Measurements from ENCODE around the gene SMYD4. TPM values are rescaled to one million over a fixed set of nuclear protein-coding genes. Genes with fewer than 3 reads are reported as not detected.

SMYD4 gene
- total and polyA plus RNA-seq, 10 donors, result 3.8 to 28.1 (median 20.5) TPM

GRCh38 chr17:1783271-1783670, 46.4 kb downstream of the SMYD4 start:
- DNase-seq, result peak; percentile 85
- H3K36me3 ChIP-seq, result peaks cover 0 to 95% (median 27%) of the 10 kb centered on the region in 6 donors
- intact Hi-C loops (cut with DNase I; ENCODE audit: low total_unique reads), result no loop called here
- H3K27me3 ChIP-seq (replicated peaks in 1 of 7), result no peaks in the 10 kb centered on the region
- 41 to 81% (median 61%) methylated on average over 18 to 19 of the region's 19 CpGs for WGBS, 5 donors
- peak overlapping the region; percentile 78 to 96 (median 90) for H3K27ac ChIP-seq
- peak overlapping the region in 3 of 8 donors; percentile 2 to 40 (median 7) for H3K4me3 ChIP-seq
- H3K9me3 ChIP-seq, result no peaks in the 10 kb centered on the region
- TF ChIP-seq CTCF (IDR thresholded peaks at IDR 0.05 in 8 of 11, conservative IDR thresholded peaks at IDR 0.05 in 3 of 11) (no peak), POLR2A (IDR thresholded peaks at IDR 0.05) (no peak), POLR2AphosphoS5 (IDR thresholded peaks at IDR 0.05) (peak in 2 of 3 donors; percentile 54 to 74)
- H3K4me1 ChIP-seq, result peaks cover 18 to 55% (median 39%) of the 10 kb centered on the region in 6 donors

- H3K4me1 ChIP-seq, result peaks cover 18 to 55% (median 39%) of the 10 kb centered on the region in 6 donors
- peak overlapping the region; percentile 78 to 96 (median 90) for H3K27ac ChIP-seq
- peaks cover 0 to 95% (median 29%) of the 10 kb centered on the region in 6 donors for H3K36me3 ChIP-seq
- no peaks in the 10 kb centered on the region for H3K9me3 ChIP-seq
- intact Hi-C loops (cut with DNase I; ENCODE audit: low total_unique reads), result no loop called here
- DNase-seq, result no peak
- TF ChIP-seq POLR2AphosphoS5 (IDR thresholded peaks at IDR 0.05) (no peak), CTCF (IDR thresholded peaks at IDR 0.05 in 8 of 11, conservative IDR thresholded peaks at IDR 0.05 in 3 of 11) (no peak), POLR2A (IDR thresholded peaks at IDR 0.05) (no peak)
- H3K27me3 ChIP-seq (replicated peaks in 1 of 7), result no peaks in the 10 kb centered on the region
- H3K4me3 ChIP-seq, result peak overlapping the region in 1 of 8 donors; percentile 3
- whole genome bisulfite sequencing, 5 donors, result 59 to 76% (median 67%) methylated on average over 6 of the region's 6 CpGs
Observed at GRCh38 chr17:1782171-1782567, 47.5 kb downstream of the SMYD4 start.

- no peaks in the 10 kb centered on the region for H3K9me3 ChIP-seq
- no peak overlapping the region for H3K4me3 ChIP-seq
- 46 to 51% (median 48%) methylated on average over 8 of the region's 8 CpGs for WGBS, 5 donors
- H3K27ac ChIP-seq, result peak overlapping the region in 7 of 8 donors; percentile 65 to 96 (median 91)
- no peaks in the 10 kb centered on the region for H3K27me3 ChIP-seq (replicated peaks in 1 of 7)
- intact Hi-C loops (cut with DNase I; ENCODE audit: low total_unique reads), result no loop called here
- no peak for DNase-seq
- peaks cover 18 to 42% (median 29%) of the 10 kb centered on the region in 6 donors for H3K4me1 ChIP-seq
- peaks cover 0 to 95% (median 24%) of the 10 kb centered on the region in 6 donors for H3K36me3 ChIP-seq
- peak in 1 of 3 donors; percentile 24 for TF ChIP-seq POLR2AphosphoS5 (IDR thresholded peaks at IDR 0.05)
- no peak for TF ChIP-seq POLR2A (IDR thresholded peaks at IDR 0.05)
Observed at GRCh38 chr17:1779571-1780131, 50.1 kb downstream of the SMYD4 start.

- H3K36me3 ChIP-seq, result peaks cover 0 to 85% (median 24%) of the 10 kb centered on the region in 6 donors
Observed at GRCh38 chr17:1776857-1777256, 52.8 kb downstream of the SMYD4 start.

More at GRCh38 chr17:1776857-1777256, 52.8 kb downstream of the SMYD4 start:
- no peaks in the 10 kb centered on the region for H3K27me3 ChIP-seq (replicated peaks in 1 of 7)
- H3K4me3 ChIP-seq, result no peak overlapping the region
- H3K27ac ChIP-seq, result peak overlapping the region in 3 of 8 donors; percentile 5 to 93 (median 30)
- intact Hi-C loops (cut with DNase I; ENCODE audit: low total_unique reads), result no loop called here
- WGBS, 5 donors, result 90 to 96% (median 93%) methylated on average over 7 of the region's 7 CpGs
- peaks cover 3 to 41% (median 4%) of the 10 kb centered on the region in 6 donors for H3K4me1 ChIP-seq
- H3K9me3 ChIP-seq, result no peaks in the 10 kb centered on the region
- no peak for DNase-seq
- no peak for TF ChIP-seq POLR2A (IDR thresholded peaks at IDR 0.05)
- TF ChIP-seq POLR2AphosphoS5 (IDR thresholded peaks at IDR 0.05), result no peak
- no peak for TF ChIP-seq CTCF (IDR thresholded peaks at IDR 0.05 in 8 of 11, conservative IDR thresholded peaks at IDR 0.05 in 3 of 11)

Data from spleen (tissue), 11 donors.